Liver (tissue), 9 donors: ENCODE data around the gene LCK. TPM values are rescaled to one million over a fixed set of nuclear protein-coding genes. Genes with fewer than 3 reads are reported as not detected.
A peak's percentile ranks its signal among the peaks of the same experiment; 100 is the strongest.

Experiments
- DNase-seq: peaks from one replicate; pipeline ENCODE4 v3.0.0-alpha.2; 2017; ENCODE audit warnings: low spot score
- H3K27ac ChIP-seq, 2 donors: one replicate each; pipeline ENCODE4 v1.7.0; 2013; ENCODE audit warnings: inconsistent platforms in 2 of 2, low read length in 2 of 2, control low read depth in 1 of 2, low read depth in 1 of 2, mild to moderate bottlenecking in 1 of 2
- H3K27me3 ChIP-seq, 4 donors: one replicate each; pipeline versions ENCODE4 v1.6.1 to v1.7.0; 2013; ENCODE audit warnings: low read length in 3 of 4, inconsistent platforms in 1 of 4, mild to moderate bottlenecking in 1 of 4, moderate library complexity in 1 of 4; ENCODE audit not compliant: control insufficient read depth in 4 of 4, insufficient read depth in 4 of 4
- H3K36me3 ChIP-seq, 4 donors: one replicate each; pipeline versions ENCODE4 v1.6.1 to v1.7.0; 2013; ENCODE audit warnings: low read length in 3 of 4, mild to moderate bottlenecking in 3 of 4, low read depth in 1 of 4, moderate library complexity in 1 of 4; ENCODE audit not compliant: control insufficient read depth in 4 of 4, insufficient read depth in 3 of 4
- H3K4me1 ChIP-seq, 4 donors: one replicate each; pipeline versions ENCODE4 v1.6.1 to v1.7.0; 2013; ENCODE audit warnings: low read length in 3 of 4, mild to moderate bottlenecking in 3 of 4, moderate library complexity in 1 of 4; ENCODE audit not compliant: control insufficient read depth in 4 of 4, insufficient read depth in 4 of 4
- H3K4me3 ChIP-seq, 3 donors: one replicate each; pipeline versions ENCODE4 v1.6.1 to v1.7.0; 2013; ENCODE audit warnings: low read length in 3 of 3, control low read depth in 1 of 3, low read depth in 1 of 3, mild to moderate bottlenecking in 1 of 3
- H3K9ac ChIP-seq, 2 donors: one replicate each; pipeline ENCODE4 v1.7.0; 2013; ENCODE audit warnings: low read length in 2 of 2, mild to moderate bottlenecking in 2 of 2, moderate library complexity in 2 of 2, control low read depth in 1 of 2, low read depth in 1 of 2
- H3K9me3 ChIP-seq, 4 donors: one replicate each; pipeline versions ENCODE4 v1.6.1 to v1.7.0; 2013; ENCODE audit warnings: low read length in 3 of 4; ENCODE audit not compliant: control insufficient read depth in 4 of 4
- ATF3 ChIP-seq: IDR thresholded peaks from 2 replicates; pipeline ENCODE4 v1.6.1; 2016; ENCODE audit warnings: antibody characterized with exemption
- CTCF ChIP-seq: fragments of 150-350 bp; IDR thresholded peaks from 2 replicates; pipeline ENCODE4 v1.5.1; 2017; ENCODE audit warnings: improper control_type of control experiment, low read depth, low read length; ENCODE audit not compliant: missing input control
- EGR1 ChIP-seq, 2 donors: IDR thresholded peaks; 2 replicates each; pipeline ENCODE4 v1.6.1; 2016 to 2018; ENCODE audit warnings: antibody characterized with exemption in 2 of 2, low read depth in 2 of 2
- FOXA1 ChIP-seq: IDR thresholded peaks from 2 replicates; pipeline ENCODE4 v1.6.1; 2016; ENCODE audit warnings: antibody characterized with exemption
- FOXA2 ChIP-seq: IDR thresholded peaks from 2 replicates; pipeline ENCODE4 v1.6.1; 2016; ENCODE audit warnings: antibody characterized with exemption
- GABPA ChIP-seq, 2 donors: IDR thresholded peaks in 1 of 2; conservative IDR thresholded peaks in 1 of 2; 2 replicates each; pipeline ENCODE4 v1.6.1; 2016; ENCODE audit warnings: antibody characterized with exemption in 2 of 2, mild to moderate bottlenecking in 1 of 2, moderate library complexity in 1 of 2
- HNF4A ChIP-seq, 2 donors: conservative IDR thresholded peaks; 2 replicates each; pipeline ENCODE4 v1.6.1; 2016; ENCODE audit warnings: antibody characterized with exemption in 2 of 2, mild to moderate bottlenecking in 2 of 2
- HNF4G ChIP-seq: IDR thresholded peaks from 2 replicates; pipeline ENCODE4 v1.6.1; 2016; ENCODE audit warnings: antibody characterized with exemption
- JUND ChIP-seq, 2 donors: IDR thresholded peaks; 2 replicates each; pipeline ENCODE4 v1.6.1; 2016; ENCODE audit warnings: antibody characterized with exemption in 2 of 2
- MAX ChIP-seq: IDR thresholded peaks from 2 replicates; pipeline ENCODE4 v1.6.1; 2016; ENCODE audit warnings: antibody characterized with exemption
- NR2F2 ChIP-seq: IDR thresholded peaks from 2 replicates; pipeline ENCODE4 v1.6.1; 2016; ENCODE audit warnings: antibody characterized with exemption
- RAD21 ChIP-seq, 2 donors: IDR thresholded peaks; 2 replicates each; pipeline ENCODE4 v1.6.1; 2016; ENCODE audit warnings: antibody characterized with exemption in 2 of 2, mild to moderate bottlenecking in 2 of 2
- REST ChIP-seq: IDR thresholded peaks from 2 replicates; pipeline ENCODE4 v1.6.1; 2016; ENCODE audit warnings: antibody characterized with exemption, mild to moderate bottlenecking
- RXRA ChIP-seq, 2 donors: IDR thresholded peaks; 2 replicates each; pipeline ENCODE4 v1.6.1; 2017 to 2018; ENCODE audit warnings: antibody characterized with exemption in 2 of 2, mild to moderate bottlenecking in 1 of 2
- SP1 ChIP-seq: IDR thresholded peaks from 2 replicates; pipeline ENCODE4 v1.6.1; 2018; ENCODE audit warnings: antibody characterized with exemption, mild to moderate bottlenecking
- TAF1 ChIP-seq: conservative IDR thresholded peaks from 2 replicates; pipeline ENCODE4 v1.6.1; 2016; ENCODE audit warnings: antibody characterized with exemption, mild to moderate bottlenecking
- YY1 ChIP-seq: IDR thresholded peaks from 2 replicates; pipeline ENCODE4 v1.6.1; 2016; ENCODE audit warnings: antibody characterized with exemption, mild to moderate bottlenecking
- ZBTB33 ChIP-seq: IDR thresholded peaks from 2 replicates; pipeline ENCODE4 v1.6.1; 2016; ENCODE audit warnings: antibody characterized with exemption
- WGBS: extraction: QIAGEN DNeasy Blood & Tissue Kit; methylation state at CpG from one replicate; pipeline ENCODE4 v1.1.7; 2013; 5-methylcytosine and 5-hydroxymethylcytosine counted together
- polyA plus RNA-seq, 2 donors: library from polyadenylated mRNA; stranded (reverse) in 1 of 2; unstranded in 1 of 2; fragments of 200-250 nt in 1 of 2; fragments of >200 nt in 1 of 2; fragmentation: Nextera tagmentation in 1 of 2; extraction: Ambion mirVana in 1 of 2; gene quantifications; one replicate each; pipeline versions ENCODE4 v1.2.1 to v1.2.3, GENCODE V29; 2013 to 2015
- total RNA-seq, 2 donors: library from RNA; depleted of rRNA; stranded (reverse); fragments of >200 nt; gene quantifications; one replicate each; pipeline ENCODE4 v1.2.3, GENCODE V29; 2014
- donor health status: healthy.
- donor health status: healthy.
- donor health status: healthy.
- donor health status: healthy.
- donor health status: healthy.

LCK gene
- total and polyA plus RNA-seq, 4 donors, result 0.93 to 3.8 (median 1.2) TPM

- no peaks in the 10 kb centered on the region for H3K9me3 ChIP-seq
- H3K4me3 ChIP-seq, result peak overlapping the region; percentile 85 to 94 (median 92)
- DNase-seq, result no peak
- H3K27ac ChIP-seq, result peak overlapping the region; percentile 77 to 89
- H3K27me3 ChIP-seq, result no peaks in the 10 kb centered on the region
- H3K4me1 ChIP-seq, result peaks cover 13 to 26% (median 23%) of the 10 kb centered on the region in 4 donors
- peak overlapping the region; percentile 69 to 70 for H3K9ac ChIP-seq
- TF ChIP-seq ATF3 (no peak), FOXA2 (no peak), JUND (IDR thresholded peaks at IDR 0.05) (no peak), ZBTB33 (no peak), SP1 (no peak), YY1 (no peak), EGR1 (IDR thresholded peaks at IDR 0.05; ENCODE audit: low read depth in 2 of 2) (no peak), RAD21 (IDR thresholded peaks at IDR 0.05) (no peak), HNF4A (conservative IDR thresholded peaks at IDR 0.05) (no peak), REST (no peak), TAF1 (no peak), CTCF (no peak), RXRA (IDR thresholded peaks at IDR 0.05) (no peak), MAX (no peak), HNF4G (no peak), NR2F2 (no peak), GABPA (IDR thresholded peaks at IDR 0.05 in 1 of 2, conservative IDR thresholded peaks at IDR 0.05 in 1 of 2) (no peak), FOXA1 (no peak)
- peaks cover 4 to 18% (median 9%) of the 10 kb centered on the region in 4 donors for H3K36me3 ChIP-seq
- 5% methylated on average over 13 of the region's 13 CpGs for WGBS
These were observed 29.5 kb upstream of the LCK start for GRCh38 chr1:32221581-32221979.
